NB4 (cell line): ENCODE data around the gene GMDS.

Source experiments
- DNase-seq: peaks from one replicate; pipeline ENCODE4 v3.0.0; 2010; ENCODE audit warnings: low read depth
- H3K4me3 ChIP-seq: one replicate; pipeline ENCODE4 v1.5.1; 2011; ENCODE audit warnings: mild to moderate bottlenecking, low read depth, low read length, moderate library complexity
- CTCF ChIP-seq: IDR thresholded peaks from one replicate; pipeline ENCODE4 v1.5.1; 2012; ENCODE audit warnings: low read depth, low read length
- MAX ChIP-seq: IDR thresholded peaks from 2 replicates; pipeline ENCODE4 v1.6.1; 2011; ENCODE audit warnings: low read depth, low read length
- MYC ChIP-seq: IDR thresholded peaks from 2 replicates; pipeline ENCODE4 v1.6.1; 2011; ENCODE audit warnings: low read depth, low read length
- POLR2A ChIP-seq: IDR thresholded peaks from 2 replicates; pipeline ENCODE4 v1.6.1; 2011; ENCODE audit warnings: mild to moderate bottlenecking; ENCODE audit not compliant: insufficient read length; ENCODE audit errors: extremely low read depth

The GMDS gene

GRCh38 chr6:2235777-2236495, 9.5 kb downstream of the GMDS start:
- DNase-seq, result no peak
- no peak for TF ChIP-seq MAX
- no peak overlapping the region for H3K4me3 ChIP-seq

- no peak for DNase-seq
- no peak overlapping the region for H3K4me3 ChIP-seq
- TF ChIP-seq POLR2A (no peak), MAX (no peak), MYC (no peak), CTCF (no peak)
Measured at GRCh38 chr6:2232445-2232844, 13.0 kb downstream of the GMDS start.

DNA sequence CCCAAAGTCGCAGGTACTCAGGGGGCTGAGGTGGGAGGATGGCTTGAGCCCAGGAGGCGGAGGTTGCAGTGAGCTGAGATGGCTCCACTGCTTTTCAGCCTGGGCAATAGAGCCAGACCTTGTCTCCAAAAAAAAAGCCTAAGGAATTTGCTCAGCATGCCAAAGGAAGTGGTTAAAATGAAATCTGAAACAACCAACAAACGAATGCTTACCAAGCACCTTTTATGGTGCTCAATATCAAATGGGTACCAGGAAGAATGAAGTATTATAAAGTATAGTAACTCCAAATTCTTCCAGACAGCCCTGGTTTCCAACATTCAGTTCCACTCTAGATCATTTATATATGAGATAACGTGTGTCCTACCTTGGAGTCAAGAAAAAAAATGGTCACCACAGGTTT, 14.0 kb downstream of the GMDS start:
- no peak overlapping the region for H3K4me3 ChIP-seq
- TF ChIP-seq POLR2A, result no peak
- TF ChIP-seq MAX, result no peak
- no peak for TF ChIP-seq MYC
- TF ChIP-seq CTCF, result no peak
- no peak for DNase-seq

DNA sequence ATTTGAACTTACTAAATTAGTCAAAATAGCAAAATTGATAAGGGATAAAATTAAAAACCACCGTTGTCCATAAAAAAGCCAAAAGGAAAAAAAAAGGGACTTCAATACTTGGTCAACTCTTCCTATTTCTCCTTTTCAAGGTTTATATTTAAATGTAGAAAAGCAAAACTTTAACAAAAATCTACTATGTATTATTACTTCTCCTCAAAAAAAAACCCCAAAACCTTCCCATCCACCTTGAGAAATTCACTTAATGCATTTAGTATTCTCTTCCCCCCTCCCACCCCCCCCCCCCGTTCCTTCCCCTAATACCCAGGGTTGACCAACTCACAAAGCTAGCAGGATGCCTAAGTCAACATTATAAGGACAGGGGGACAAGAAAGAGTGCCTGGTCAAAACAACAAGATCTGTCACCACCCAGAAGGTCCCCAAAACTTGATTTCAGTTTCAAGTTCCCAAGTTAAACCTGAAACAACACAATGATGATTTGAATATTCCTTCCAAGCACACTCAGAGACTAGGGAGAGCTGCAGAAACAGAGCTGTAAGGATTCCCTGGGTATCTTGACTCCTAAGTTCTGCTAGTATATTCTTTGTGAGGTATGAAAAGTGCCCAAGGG, 14.6 kb downstream of the GMDS start:
- H3K4me3 ChIP-seq, result no peak overlapping the region
- DNase-seq, result no peak
- TF ChIP-seq MYC (no peak), MAX (no peak), POLR2A (no peak), CTCF (no peak)

GRCh38 chr6:2229742-2230141, 15.7 kb downstream of the GMDS start:
- DNase-seq, result no peak
- TF ChIP-seq MAX (no peak), MYC (no peak), POLR2A (no peak), CTCF (no peak)
- H3K4me3 ChIP-seq, result no peak overlapping the region

DNA sequence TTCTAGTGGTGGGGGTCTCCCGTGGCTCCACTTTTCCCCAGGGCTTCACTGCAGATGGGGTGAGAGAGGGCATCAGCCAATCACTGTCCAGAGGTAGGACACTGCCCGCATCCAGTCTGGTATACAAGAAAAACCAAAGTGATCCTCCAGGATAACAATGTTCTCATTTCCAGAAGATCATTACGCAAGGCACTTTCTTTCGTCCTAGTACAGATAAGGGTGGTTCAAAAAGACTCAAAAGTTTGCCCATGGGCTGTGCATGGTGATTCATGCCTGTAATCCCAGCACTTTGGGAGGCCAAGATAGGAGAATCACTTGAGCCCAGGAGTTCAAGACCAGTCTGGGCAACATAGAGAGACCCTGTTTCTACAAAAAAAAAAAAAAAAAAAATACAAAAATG, 16.4 kb downstream of the GMDS start:
- no peak for DNase-seq
- TF ChIP-seq POLR2A, result no peak
- no peak for TF ChIP-seq CTCF
- TF ChIP-seq MAX, result no peak
- TF ChIP-seq MYC, result no peak
- no peak overlapping the region for H3K4me3 ChIP-seq
